ENCODE measurements around the gene BHLHE23.

Gene BHLHE23

GRCh38 chr20:63045991-63046390 lies 39.2 kb upstream of the BHLHE23 start:
- Histone ChIP-seq H3K4me3 (ENCODE audit: low read length in 2 of 2) (no peak overlapping the region), H3K36me3 (replicated peaks in 1 of 2; ENCODE audit: control insufficient read depth in 2 of 2, insufficient read depth in 2 of 2, low read length in 2 of 2) (no peaks in the 10 kb centered on the region), H2BK12ac (ENCODE audit: low read length) (no peak overlapping the region), H3K27ac (replicated peaks; ENCODE audit: low read length) (no peak overlapping the region), H2BK15ac (ENCODE audit: low read length) (no peak overlapping the region), H2BK5ac (ENCODE audit: low read length) (no peak overlapping the region), H4K8ac (ENCODE audit: low read depth, low read length) (no peak overlapping the region), H4K91ac (ENCODE audit: low read depth, low read length, poor library complexity) (no peak overlapping the region), H2AK5ac (ENCODE audit: low read depth, low read length) (no peak overlapping the region), H3K4me1 (ENCODE audit: control insufficient read depth in 2 of 2, insufficient read depth in 1 of 2, low read depth in 1 of 2, low read length in 2 of 2) (no peaks in the 10 kb centered on the region), H3K4me2 (ENCODE audit: insufficient read depth, low read length, poor library complexity, severe bottlenecking) (no peak overlapping the region), H3K18ac (ENCODE audit: low read length) (no peak overlapping the region), H2BK120ac (ENCODE audit: low read depth, low read length) (no peak overlapping the region), H3K9me3 (replicated peaks in 1 of 2; ENCODE audit: control insufficient read depth in 2 of 2, insufficient read depth in 1 of 2, low read depth in 1 of 2, low read length in 2 of 2) (peaks cover 4% of the 10 kb centered on the region in 2 donors), H3K4ac (ENCODE audit: low read length) (no peak overlapping the region), H3K79me1 (ENCODE audit: low read depth, low read length) (no peaks in the 10 kb centered on the region), H3K27me3 (ENCODE audit: control insufficient read depth in 3 of 3, insufficient read depth in 3 of 3, low read depth in 1 of 3, low read length in 3 of 3) (peaks cover 0 to 34% (median 0%) of the 10 kb centered on the region in 3 experiments), H3K23ac (ENCODE audit: low read depth, low read length, poor library complexity) (no peak overlapping the region), H3K9ac (ENCODE audit: low read depth, low read length, poor library complexity) (no peak overlapping the region), H3K14ac (ENCODE audit: low read length) (no peak overlapping the region), H2AFZ (ENCODE audit: low read length) (no peak overlapping the region)
- no CpG with 5 or more reads among the region's 12 CpGs for WGBS, 2 donors (ENCODE audit: extremely low coverage in 2 of 2, insufficient read length in 2 of 2, insufficient replicate concordance in 1 of 2)
- DNase-seq (ENCODE audit: low spot score) = no peak

GRCh38 chr20:63045401-63045800 lies 38.6 kb upstream of the BHLHE23 start:
- no CpG with 5 or more reads among the region's 14 CpGs for WGBS, 2 donors (ENCODE audit: extremely low coverage in 2 of 2, insufficient read length in 2 of 2, insufficient replicate concordance in 1 of 2)
- Histone ChIP-seq H4K8ac (ENCODE audit: low read depth, low read length) (no peak overlapping the region), H2AK5ac (ENCODE audit: low read depth, low read length) (no peak overlapping the region), H2BK15ac (ENCODE audit: low read length) (no peak overlapping the region), H3K4me3 (ENCODE audit: low read length in 2 of 2) (no peak overlapping the region), H3K27ac (replicated peaks; ENCODE audit: low read length) (no peak overlapping the region), H3K4me2 (ENCODE audit: insufficient read depth, low read length, poor library complexity, severe bottlenecking) (no peak overlapping the region), H2AFZ (ENCODE audit: low read length) (no peak overlapping the region), H3K27me3 (ENCODE audit: control insufficient read depth in 3 of 3, insufficient read depth in 3 of 3, low read depth in 1 of 3, low read length in 3 of 3) (peaks cover 0 to 38% (median 0%) of the 10 kb centered on the region in 3 experiments), H3K23ac (ENCODE audit: low read depth, low read length, poor library complexity) (no peak overlapping the region), H4K91ac (ENCODE audit: low read depth, low read length, poor library complexity) (no peak overlapping the region), H3K4ac (ENCODE audit: low read length) (no peak overlapping the region), H2BK5ac (ENCODE audit: low read length) (no peak overlapping the region), H3K9ac (ENCODE audit: low read depth, low read length, poor library complexity) (no peak overlapping the region), H3K79me1 (ENCODE audit: low read depth, low read length) (no peaks in the 10 kb centered on the region), H2BK120ac (ENCODE audit: low read depth, low read length) (no peak overlapping the region), H3K14ac (ENCODE audit: low read length) (peak overlapping the region; percentile 31), H2BK12ac (ENCODE audit: low read length) (no peak overlapping the region), H3K9me3 (replicated peaks in 1 of 2; ENCODE audit: control insufficient read depth in 2 of 2, insufficient read depth in 1 of 2, low read depth in 1 of 2, low read length in 2 of 2) (peaks cover 4% of the 10 kb centered on the region in 2 donors), H3K18ac (ENCODE audit: low read length) (peak overlapping the region; percentile 29), H3K4me1 (ENCODE audit: control insufficient read depth in 2 of 2, insufficient read depth in 1 of 2, low read depth in 1 of 2, low read length in 2 of 2) (no peaks in the 10 kb centered on the region), H3K36me3 (replicated peaks in 1 of 2; ENCODE audit: control insufficient read depth in 2 of 2, insufficient read depth in 2 of 2, low read length in 2 of 2) (no peaks in the 10 kb centered on the region)
- no peak for DNase-seq (ENCODE audit: low spot score)

GRCh38 chr20:63044605-63045004 lies 37.8 kb upstream of the BHLHE23 start:
- no peak overlapping the region for H3K4me3 ChIP-seq (ENCODE audit: low read length in 2 of 2)
- H3K79me1 ChIP-seq (ENCODE audit: low read depth, low read length) = no peaks in the 10 kb centered on the region
- no peak overlapping the region for H2BK5ac ChIP-seq (ENCODE audit: low read length)
- peak overlapping the region; percentile 25 for H3K23ac ChIP-seq (ENCODE audit: low read depth, low read length, poor library complexity)
- no peak overlapping the region for H3K27ac ChIP-seq (replicated peaks; ENCODE audit: low read length)
- H3K9me3 ChIP-seq (replicated peaks in 1 of 2; ENCODE audit: control insufficient read depth in 2 of 2, insufficient read depth in 1 of 2, low read depth in 1 of 2, low read length in 2 of 2) = peaks cover 4% of the 10 kb centered on the region in 2 donors
- H3K36me3 ChIP-seq (replicated peaks in 1 of 2; ENCODE audit: control insufficient read depth in 2 of 2, insufficient read depth in 2 of 2, low read length in 2 of 2) = no peaks in the 10 kb centered on the region
- no peak overlapping the region for H3K14ac ChIP-seq (ENCODE audit: low read length)
- no peak overlapping the region for H2AK5ac ChIP-seq (ENCODE audit: low read depth, low read length)
- H2AFZ ChIP-seq (ENCODE audit: low read length) = no peak overlapping the region
- H3K9ac ChIP-seq (ENCODE audit: low read depth, low read length, poor library complexity) = no peak overlapping the region
- peaks cover 0 to 41% (median 0%) of the 10 kb centered on the region in 3 experiments for H3K27me3 ChIP-seq (ENCODE audit: control insufficient read depth in 3 of 3, insufficient read depth in 3 of 3, low read depth in 1 of 3, low read length in 3 of 3)
- DNase-seq (ENCODE audit: low spot score) = no peak
- H3K18ac ChIP-seq (ENCODE audit: low read length) = peak overlapping the region; percentile 45
- H2BK120ac ChIP-seq (ENCODE audit: low read depth, low read length) = no peak overlapping the region
- H2BK12ac ChIP-seq (ENCODE audit: low read length) = no peak overlapping the region
- H4K8ac ChIP-seq (ENCODE audit: low read depth, low read length) = no peak overlapping the region
- no peaks in the 10 kb centered on the region for H3K4me1 ChIP-seq (ENCODE audit: control insufficient read depth in 2 of 2, insufficient read depth in 1 of 2, low read depth in 1 of 2, low read length in 2 of 2)
- no peak overlapping the region for H2BK15ac ChIP-seq (ENCODE audit: low read length)
- no peak overlapping the region for H3K4ac ChIP-seq (ENCODE audit: low read length)
- H4K91ac ChIP-seq (ENCODE audit: low read depth, low read length, poor library complexity) = no peak overlapping the region
- H3K4me2 ChIP-seq (ENCODE audit: insufficient read depth, low read length, poor library complexity, severe bottlenecking) = no peak overlapping the region
- WGBS, 2 donors (ENCODE audit: extremely low coverage in 2 of 2, insufficient read length in 2 of 2, insufficient replicate concordance in 1 of 2) = no CpG with 5 or more reads among the region's 16 CpGs

- Histone ChIP-seq H3K9me3 (replicated peaks in 1 of 2; ENCODE audit: control insufficient read depth in 2 of 2, insufficient read depth in 1 of 2, low read depth in 1 of 2, low read length in 2 of 2) (peaks cover 4% of the 10 kb centered on the region in 2 donors), H2AFZ (ENCODE audit: low read length) (no peak overlapping the region), H3K4ac (ENCODE audit: low read length) (no peak overlapping the region), H3K27ac (replicated peaks; ENCODE audit: low read length) (no peak overlapping the region), H3K23ac (ENCODE audit: low read depth, low read length, poor library complexity) (peak overlapping the region; percentile 38), H3K18ac (ENCODE audit: low read length) (peak overlapping the region; percentile 51), H3K4me3 (ENCODE audit: low read length in 2 of 2) (no peak overlapping the region), H2BK120ac (ENCODE audit: low read depth, low read length) (no peak overlapping the region), H3K27me3 (ENCODE audit: control insufficient read depth in 3 of 3, insufficient read depth in 3 of 3, low read depth in 1 of 3, low read length in 3 of 3) (peaks cover 0 to 41% (median 0%) of the 10 kb centered on the region in 3 experiments), H3K36me3 (replicated peaks in 1 of 2; ENCODE audit: control insufficient read depth in 2 of 2, insufficient read depth in 2 of 2, low read length in 2 of 2) (no peaks in the 10 kb centered on the region), H4K91ac (ENCODE audit: low read depth, low read length, poor library complexity) (no peak overlapping the region), H3K79me1 (ENCODE audit: low read depth, low read length) (no peaks in the 10 kb centered on the region), H2BK12ac (ENCODE audit: low read length) (no peak overlapping the region), H2BK5ac (ENCODE audit: low read length) (no peak overlapping the region), H3K4me1 (ENCODE audit: control insufficient read depth in 2 of 2, insufficient read depth in 1 of 2, low read depth in 1 of 2, low read length in 2 of 2) (no peaks in the 10 kb centered on the region), H3K9ac (ENCODE audit: low read depth, low read length, poor library complexity) (peak overlapping the region; percentile 34), H4K8ac (ENCODE audit: low read depth, low read length) (no peak overlapping the region), H3K14ac (ENCODE audit: low read length) (no peak overlapping the region), H3K4me2 (ENCODE audit: insufficient read depth, low read length, poor library complexity, severe bottlenecking) (no peak overlapping the region), H2AK5ac (ENCODE audit: low read depth, low read length) (peak overlapping the region; percentile 82), H2BK15ac (ENCODE audit: low read length) (no peak overlapping the region)
- DNase-seq (ENCODE audit: low spot score) = no peak
- no CpG with 5 or more reads among the region's 25 CpGs for WGBS, 2 donors (ENCODE audit: extremely low coverage in 2 of 2, insufficient read length in 2 of 2, insufficient replicate concordance in 1 of 2)
Observed at GRCh38 chr20:63044204-63044600, 37.4 kb upstream of the BHLHE23 start.
